A549 (cell line): ENCODE data around the gene HNF1A.

ENCODE experiments used
- CTCF ChIP-seq: fragments of >200 bp; sonication (Bioruptor Twin); formaldehyde crosslinking; IDR thresholded peaks from 3 replicates; pipeline ENCODE4 v1.5.1; 2016
- ELK1 ChIP-seq: fragments of 150-350 bp; IDR thresholded peaks from 2 replicates; pipeline ENCODE4 v1.6.1; 2014; ENCODE audit warnings: low read depth, mild to moderate bottlenecking, low read length
- MAX ChIP-seq: IDR thresholded peaks from 2 replicates; pipeline ENCODE4 v1.6.1; 2012
- POLR2A ChIP-seq: IDR thresholded peaks from 2 replicates; pipeline ENCODE4 v1.6.1; 2012; ENCODE audit warnings: mild to moderate bottlenecking, low read length
- RFX5 ChIP-seq: fragments of 450-650 bp; IDR thresholded peaks from 2 replicates; pipeline ENCODE4 v1.7.1; 2014; ENCODE audit warnings: antibody characterized with exemption, mild to moderate bottlenecking, moderate library complexity

GRCh38 chr12:120984351-120984898, 6.1 kb downstream of the HNF1A start:
- TF ChIP-seq CTCF (no peak), ELK1 (no peak), POLR2A (no peak), MAX (peak; percentile 53; the same call in 1 of the 2 replicates), RFX5 (no peak)
